WTC11 (cell line): ENCODE measurements around the gene IQCK. TPM values are rescaled to one million over a fixed set of nuclear protein-coding genes. Genes with fewer than 3 reads are reported as not detected.

Source experiments
- ATAC-seq: fragments of 200-7000 bp; cut with Tn5 transposase; 2 replicates; pipeline ENCODE4 v1.10.0; 2021; ENCODE audit warnings: mild to moderate bottlenecking, moderate library complexity
- CTCF ChIA-PET: fragments of 300-600 bp; sonication (Branson Sonifier 250); formaldehyde crosslinking; loops from one replicate; lab custom pipeline; 2021; ENCODE audit warnings: antibody characterized with exemption; lab: Charles Lee
- POLR2A ChIA-PET: fragments of 350-600 bp; sonication (Branson Sonifier 250); formaldehyde crosslinking; loops from one replicate; lab custom pipeline; 2021; ENCODE audit warnings: antibody characterized with exemption; lab: Charles Lee
- DNase-seq: peaks from one replicate; pipeline ENCODE4 v3.0.0; 2021; ENCODE audit warnings: low spot score
- H3K27ac Mint-ChIP-seq: 2 replicates; pipeline ENCODE4 v1.8.0; 2021; ENCODE audit warnings: mixed read lengths
- H3K27me3 Mint-ChIP-seq: 2 replicates; pipeline ENCODE4 v1.8.0; 2021; ENCODE audit warnings: low read depth, mild to moderate bottlenecking, moderate library complexity, mixed read lengths
- H3K36me3 Mint-ChIP-seq: 2 replicates; pipeline ENCODE4 v1.8.0; 2021; ENCODE audit warnings: mixed read lengths
- H3K4me1 Mint-ChIP-seq: 2 replicates; pipeline ENCODE4 v1.8.0; 2022; ENCODE audit warnings: mixed read lengths
- H3K4me3 Mint-ChIP-seq: 2 replicates; pipeline ENCODE4 v1.8.0; 2021; ENCODE audit warnings: mild to moderate bottlenecking, moderate library complexity, mixed read lengths
- H3K9me3 Mint-ChIP-seq: 2 replicates; pipeline ENCODE4 v1.8.0; 2021; ENCODE audit warnings: mixed read lengths
- ATF1 ChIP-seq: sonication (generic); formaldehyde crosslinking; IDR thresholded peaks from 2 replicates; pipeline ENCODE4 v1.8.1; 2023; ENCODE audit warnings: mild to moderate bottlenecking, moderate library complexity, missing genetic modification reagents
- ATF2 ChIP-seq: sonication (generic); formaldehyde crosslinking; IDR thresholded peaks from 2 replicates; pipeline ENCODE4 v1.8.1; 2022; ENCODE audit warnings: low read depth, missing genetic modification reagents, borderline replicate concordance
- CBFB ChIP-seq: sonication (generic); formaldehyde crosslinking; IDR thresholded peaks from 2 replicates; pipeline ENCODE4 v1.8.1; 2022; ENCODE audit warnings: mild to moderate bottlenecking, low read depth, missing genetic modification reagents
- CREM ChIP-seq: sonication (generic); formaldehyde crosslinking; IDR thresholded peaks from 2 replicates; pipeline ENCODE4 v1.8.1; 2022; ENCODE audit warnings: mild to moderate bottlenecking, missing genetic modification reagents, moderate library complexity
- E2F1 ChIP-seq: sonication (generic); formaldehyde crosslinking; IDR thresholded peaks from 2 replicates; pipeline ENCODE4 v1.8.0; 2022; ENCODE audit warnings: mild to moderate bottlenecking, missing genetic modification reagents
- GABPB1 ChIP-seq: sonication (generic); formaldehyde crosslinking; IDR thresholded peaks from 2 replicates; pipeline ENCODE4 v1.8.1; 2023; ENCODE audit warnings: mild to moderate bottlenecking, missing genetic modification reagents
- GTF2I ChIP-seq: fragments of 250-450 bp; sonication (Bioruptor Pico); conservative IDR thresholded peaks from 2 replicates; pipeline ENCODE4 v1.4.0; 2021; ENCODE audit warnings: mild to moderate bottlenecking
- MXD4 ChIP-seq: fragments of 250-450 bp; sonication (Bioruptor Pico); IDR thresholded peaks from 2 replicates; pipeline ENCODE4 v1.8.0; 2021; ENCODE audit warnings: mild to moderate bottlenecking, moderate library complexity, borderline replicate concordance
- PREB ChIP-seq: sonication (generic); formaldehyde crosslinking; IDR thresholded peaks from 2 replicates; pipeline ENCODE4 v1.8.1; 2022; ENCODE audit warnings: mild to moderate bottlenecking, missing genetic modification reagents, moderate library complexity, borderline replicate concordance
- RELA ChIP-seq: sonication (generic); formaldehyde crosslinking; IDR thresholded peaks from 2 replicates; pipeline ENCODE4 v1.8.1; 2022; ENCODE audit warnings: missing genetic modification reagents, mild to moderate bottlenecking, borderline replicate concordance
- SMAD3 ChIP-seq: sonication (generic); formaldehyde crosslinking; IDR thresholded peaks from 2 replicates; pipeline ENCODE4 v1.8.0; 2022; ENCODE audit warnings: missing genetic modification reagents, mild to moderate bottlenecking, borderline replicate concordance
- ZBTB43 ChIP-seq: sonication (generic); formaldehyde crosslinking; IDR thresholded peaks from 2 replicates; pipeline ENCODE4 v1.8.1; 2023; ENCODE audit warnings: mild to moderate bottlenecking, missing genetic modification reagents
- ZNF671 ChIP-seq: fragments of 250-450 bp; sonication (Bioruptor Pico); IDR thresholded peaks from 2 replicates; pipeline ENCODE4 v1.8.0; 2021; ENCODE audit warnings: mild to moderate bottlenecking
- total RNA-seq: library from RNA; stranded (reverse); gene quantifications from 3 replicates; pipeline ENCODE4 v1.2.3, GENCODE V29; 2021
- TF ChIP-seq, protein P1 (sequence below): sonication (generic); formaldehyde crosslinking; IDR thresholded peaks from 2 replicates; pipeline ENCODE4 v1.8.1; 2023; ENCODE audit warnings: mild to moderate bottlenecking, missing genetic modification reagents
- TF ChIP-seq, protein P2 (sequence below): sonication (generic); formaldehyde crosslinking; IDR thresholded peaks from 2 replicates; pipeline ENCODE4 v1.8.1; 2023; ENCODE audit warnings: mild to moderate bottlenecking, moderate library complexity, missing genetic modification reagents
- TF ChIP-seq, protein P3 (sequence below): sonication (generic); formaldehyde crosslinking; IDR thresholded peaks from 2 replicates; pipeline ENCODE4 v1.8.0; 2023; ENCODE audit warnings: missing genetic modification reagents, mild to moderate bottlenecking, borderline replicate concordance
- TF ChIP-seq, protein P4 (sequence below): sonication (generic); formaldehyde crosslinking; IDR thresholded peaks from 2 replicates; pipeline ENCODE4 v1.8.1; 2022; ENCODE audit warnings: missing genetic modification reagents, borderline replicate concordance

IQCK gene
- total RNA-seq, 1 experiment from 2014 or later, result 5.8 TPM

DNA sequence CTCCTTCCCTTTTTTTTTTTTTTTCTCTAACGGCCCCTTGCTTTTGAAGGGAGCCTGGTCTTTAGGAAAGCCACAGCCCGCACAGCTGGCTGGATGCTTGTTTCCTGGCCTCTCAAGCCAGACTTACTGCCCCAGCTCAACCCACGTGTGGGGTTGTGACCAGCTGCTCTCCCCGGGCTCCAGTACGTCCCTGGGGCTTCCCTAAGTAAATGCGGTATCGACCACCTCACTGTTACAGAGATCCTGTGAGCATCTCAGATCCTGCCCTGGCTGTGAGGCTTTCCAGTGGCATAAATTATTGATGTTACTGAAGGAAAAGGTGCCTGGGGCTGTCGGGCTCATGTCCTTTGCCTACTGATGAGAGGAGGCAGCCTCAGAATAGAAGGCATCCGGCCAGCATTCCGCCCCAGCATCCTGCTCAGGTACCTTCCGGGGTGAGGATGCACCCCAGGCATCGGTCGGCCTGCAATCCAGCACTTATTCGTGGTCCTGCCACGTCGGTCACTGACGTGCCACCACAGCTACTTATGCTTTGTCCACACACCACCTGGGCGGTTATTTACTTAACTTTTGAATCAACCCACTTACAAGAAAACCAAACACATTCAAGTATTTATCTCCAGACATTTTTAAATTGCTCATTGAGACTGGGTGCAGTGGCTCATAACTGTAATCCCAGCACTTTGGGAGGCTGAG is 156.9 kb downstream of the IQCK start:
- H3K9me3 Mint-ChIP-seq, result no peaks in the 10 kb centered on the region
- peaks cover 56% of the 10 kb centered on the region for H3K36me3 Mint-ChIP-seq
- no peak overlapping the region for H3K4me3 Mint-ChIP-seq
- H3K4me1 Mint-ChIP-seq, result peaks cover 53% of the 10 kb centered on the region
- no peak for TF ChIP-seq GTF2I
- TF ChIP-seq, protein P1, sequence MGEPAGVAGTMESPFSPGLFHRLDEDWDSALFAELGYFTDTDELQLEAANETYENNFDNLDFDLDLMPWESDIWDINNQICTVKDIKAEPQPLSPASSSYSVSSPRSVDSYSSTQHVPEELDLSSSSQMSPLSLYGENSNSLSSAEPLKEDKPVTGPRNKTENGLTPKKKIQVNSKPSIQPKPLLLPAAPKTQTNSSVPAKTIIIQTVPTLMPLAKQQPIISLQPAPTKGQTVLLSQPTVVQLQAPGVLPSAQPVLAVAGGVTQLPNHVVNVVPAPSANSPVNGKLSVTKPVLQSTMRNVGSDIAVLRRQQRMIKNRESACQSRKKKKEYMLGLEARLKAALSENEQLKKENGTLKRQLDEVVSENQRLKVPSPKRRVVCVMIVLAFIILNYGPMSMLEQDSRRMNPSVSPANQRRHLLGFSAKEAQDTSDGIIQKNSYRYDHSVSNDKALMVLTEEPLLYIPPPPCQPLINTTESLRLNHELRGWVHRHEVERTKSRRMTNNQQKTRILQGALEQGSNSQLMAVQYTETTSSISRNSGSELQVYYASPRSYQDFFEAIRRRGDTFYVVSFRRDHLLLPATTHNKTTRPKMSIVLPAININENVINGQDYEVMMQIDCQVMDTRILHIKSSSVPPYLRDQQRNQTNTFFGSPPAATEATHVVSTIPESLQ, result no peak
- no peak for TF ChIP-seq ATF1 (CRISPR knock-in tag)
- TF ChIP-seq ATF2 (CRISPR knock-in tag), result no peak
- TF ChIP-seq E2F1 (CRISPR knock-in tag), result no peak
- no peak for TF ChIP-seq GABPB1 (CRISPR knock-in tag)
- no peak for TF ChIP-seq ZBTB43 (CRISPR knock-in tag)
- no peak for TF ChIP-seq CBFB (CRISPR knock-in tag)
- TF ChIP-seq, protein P2, sequence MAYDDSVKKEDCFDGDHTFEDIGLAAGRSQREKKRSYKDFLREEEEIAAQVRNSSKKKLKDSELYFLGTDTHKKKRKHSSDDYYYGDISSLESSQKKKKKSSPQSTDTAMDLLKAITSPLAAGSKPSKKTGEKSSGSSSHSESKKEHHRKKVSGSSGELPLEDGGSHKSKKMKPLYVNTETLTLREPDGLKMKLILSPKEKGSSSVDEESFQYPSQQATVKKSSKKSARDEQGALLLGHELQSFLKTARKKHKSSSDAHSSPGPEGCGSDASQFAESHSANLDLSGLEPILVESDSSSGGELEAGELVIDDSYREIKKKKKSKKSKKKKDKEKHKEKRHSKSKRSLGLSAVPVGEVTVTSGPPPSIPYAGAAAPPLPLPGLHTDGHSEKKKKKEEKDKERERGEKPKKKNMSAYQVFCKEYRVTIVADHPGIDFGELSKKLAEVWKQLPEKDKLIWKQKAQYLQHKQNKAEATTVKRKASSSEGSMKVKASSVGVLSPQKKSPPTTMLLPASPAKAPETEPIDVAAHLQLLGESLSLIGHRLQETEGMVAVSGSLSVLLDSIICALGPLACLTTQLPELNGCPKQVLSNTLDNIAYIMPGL (CRISPR knock-in tag), result no peak
- TF ChIP-seq, protein P3, sequence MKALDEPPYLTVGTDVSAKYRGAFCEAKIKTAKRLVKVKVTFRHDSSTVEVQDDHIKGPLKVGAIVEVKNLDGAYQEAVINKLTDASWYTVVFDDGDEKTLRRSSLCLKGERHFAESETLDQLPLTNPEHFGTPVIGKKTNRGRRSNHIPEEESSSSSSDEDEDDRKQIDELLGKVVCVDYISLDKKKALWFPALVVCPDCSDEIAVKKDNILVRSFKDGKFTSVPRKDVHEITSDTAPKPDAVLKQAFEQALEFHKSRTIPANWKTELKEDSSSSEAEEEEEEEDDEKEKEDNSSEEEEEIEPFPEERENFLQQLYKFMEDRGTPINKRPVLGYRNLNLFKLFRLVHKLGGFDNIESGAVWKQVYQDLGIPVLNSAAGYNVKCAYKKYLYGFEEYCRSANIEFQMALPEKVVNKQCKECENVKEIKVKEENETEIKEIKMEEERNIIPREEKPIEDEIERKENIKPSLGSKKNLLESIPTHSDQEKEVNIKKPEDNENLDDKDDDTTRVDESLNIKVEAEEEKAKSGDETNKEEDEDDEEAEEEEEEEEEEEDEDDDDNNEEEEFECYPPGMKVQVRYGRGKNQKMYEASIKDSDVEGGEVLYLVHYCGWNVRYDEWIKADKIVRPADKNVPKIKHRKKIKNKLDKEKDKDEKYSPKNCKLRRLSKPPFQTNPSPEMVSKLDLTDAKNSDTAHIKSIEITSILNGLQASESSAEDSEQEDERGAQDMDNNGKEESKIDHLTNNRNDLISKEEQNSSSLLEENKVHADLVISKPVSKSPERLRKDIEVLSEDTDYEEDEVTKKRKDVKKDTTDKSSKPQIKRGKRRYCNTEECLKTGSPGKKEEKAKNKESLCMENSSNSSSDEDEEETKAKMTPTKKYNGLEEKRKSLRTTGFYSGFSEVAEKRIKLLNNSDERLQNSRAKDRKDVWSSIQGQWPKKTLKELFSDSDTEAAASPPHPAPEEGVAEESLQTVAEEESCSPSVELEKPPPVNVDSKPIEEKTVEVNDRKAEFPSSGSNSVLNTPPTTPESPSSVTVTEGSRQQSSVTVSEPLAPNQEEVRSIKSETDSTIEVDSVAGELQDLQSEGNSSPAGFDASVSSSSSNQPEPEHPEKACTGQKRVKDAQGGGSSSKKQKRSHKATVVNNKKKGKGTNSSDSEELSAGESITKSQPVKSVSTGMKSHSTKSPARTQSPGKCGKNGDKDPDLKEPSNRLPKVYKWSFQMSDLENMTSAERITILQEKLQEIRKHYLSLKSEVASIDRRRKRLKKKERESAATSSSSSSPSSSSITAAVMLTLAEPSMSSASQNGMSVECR (CRISPR knock-in tag), result no peak
- no peak for TF ChIP-seq ZNF671 (CRISPR knock-in tag)
- no peak for TF ChIP-seq PREB (CRISPR knock-in tag)
- no peak for TF ChIP-seq MXD4 (CRISPR knock-in tag)
- no peak for TF ChIP-seq CREM (CRISPR knock-in tag)
- TF ChIP-seq, protein P4, sequence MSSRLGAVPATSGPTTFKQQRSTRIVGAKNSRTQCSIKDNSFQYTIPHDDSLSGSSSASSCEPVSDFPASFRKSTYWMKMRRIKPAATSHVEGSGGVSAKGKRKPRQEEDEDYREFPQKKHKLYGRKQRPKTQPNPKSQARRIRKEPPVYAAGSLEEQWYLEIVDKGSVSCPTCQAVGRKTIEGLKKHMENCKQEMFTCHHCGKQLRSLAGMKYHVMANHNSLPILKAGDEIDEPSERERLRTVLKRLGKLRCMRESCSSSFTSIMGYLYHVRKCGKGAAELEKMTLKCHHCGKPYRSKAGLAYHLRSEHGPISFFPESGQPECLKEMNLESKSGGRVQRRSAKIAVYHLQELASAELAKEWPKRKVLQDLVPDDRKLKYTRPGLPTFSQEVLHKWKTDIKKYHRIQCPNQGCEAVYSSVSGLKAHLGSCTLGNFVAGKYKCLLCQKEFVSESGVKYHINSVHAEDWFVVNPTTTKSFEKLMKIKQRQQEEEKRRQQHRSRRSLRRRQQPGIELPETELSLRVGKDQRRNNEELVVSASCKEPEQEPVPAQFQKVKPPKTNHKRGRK (CRISPR knock-in tag), result no peak
- no peak for TF ChIP-seq SMAD3 (CRISPR knock-in tag)
- no peak for TF ChIP-seq RELA
- POLR2A ChIA-PET, result interaction anchor here (0.6 to 1.6 kb wide), 3 partner anchors 13 to 15 kb away, joined by 3 to 4 read pairs (median 4); no protein-coding TSS in a partner anchor
- CTCF ChIA-PET, result interaction anchor here (0.7 to 1.7 kb wide), 5 partner anchors 14 to 291 kb away, joined by 3 to 8 read pairs (median 4); no protein-coding TSS in a partner anchor
- DNase-seq (no peak), ATAC-seq (no peak)
- peak overlapping the region; percentile 32; the same call in 1 of the 2 replicates for H3K27ac Mint-ChIP-seq
- no peaks in the 10 kb centered on the region for H3K27me3 Mint-ChIP-seq
